GM21737 (cell line): Measurements from ENCODE around the gene LTB4R.
A peak's percentile ranks its signal among the peaks of the same experiment; 100 is the strongest.
"Not testable (repeated sequence)": the region's sequence is repeated elsewhere in the genome, so short reads cannot be mapped to it uniquely, and the experiment has no call there.

ENCODE experiments used
- ATAC-seq: cut with Tn5 transposase; IDR thresholded peaks from one replicate; pipeline ENCODE4 v1.9.1; 2021; ENCODE audit warnings: mild to moderate bottlenecking, moderate library complexity; ENCODE audit not compliant: unreplicated experiment

LTB4R gene

DNA sequence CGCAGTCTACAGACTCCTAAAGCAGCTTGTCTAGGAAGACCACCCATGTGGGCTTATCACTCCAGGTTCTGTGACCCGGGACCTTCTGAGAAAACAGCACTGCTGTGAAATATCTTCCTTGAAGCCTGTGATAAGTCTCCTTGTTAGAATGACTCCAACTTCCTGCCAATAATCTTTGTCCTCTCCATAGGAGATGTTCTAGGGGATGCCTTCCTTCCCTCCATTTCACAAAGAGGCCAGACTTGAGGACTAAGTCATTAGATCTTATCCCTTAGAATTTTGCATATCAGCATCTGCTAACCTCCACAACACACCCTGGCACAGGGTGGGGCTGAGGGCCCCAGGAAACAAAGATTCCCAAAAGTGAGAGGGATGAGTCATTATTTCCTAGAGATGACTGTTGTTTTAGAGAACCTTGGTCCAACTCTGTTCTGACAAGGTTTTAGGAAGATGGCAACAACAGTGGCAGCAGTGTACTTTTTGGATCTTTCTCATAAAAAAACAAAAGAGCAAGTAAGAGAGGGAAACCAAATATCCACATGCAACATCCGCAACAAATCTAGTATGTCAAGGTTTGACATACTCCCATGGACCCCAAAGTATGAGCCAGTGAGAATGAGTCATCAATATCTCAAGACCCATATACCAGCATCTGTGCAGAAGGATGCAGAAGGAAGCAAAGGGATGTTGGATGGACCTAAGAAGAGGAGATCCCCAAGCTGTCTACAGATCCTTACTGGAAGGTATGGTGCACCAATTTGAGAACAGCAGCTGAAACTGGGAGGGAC, 6.0 kb downstream of the LTB4R start:
- no peak for ATAC-seq

DNA sequence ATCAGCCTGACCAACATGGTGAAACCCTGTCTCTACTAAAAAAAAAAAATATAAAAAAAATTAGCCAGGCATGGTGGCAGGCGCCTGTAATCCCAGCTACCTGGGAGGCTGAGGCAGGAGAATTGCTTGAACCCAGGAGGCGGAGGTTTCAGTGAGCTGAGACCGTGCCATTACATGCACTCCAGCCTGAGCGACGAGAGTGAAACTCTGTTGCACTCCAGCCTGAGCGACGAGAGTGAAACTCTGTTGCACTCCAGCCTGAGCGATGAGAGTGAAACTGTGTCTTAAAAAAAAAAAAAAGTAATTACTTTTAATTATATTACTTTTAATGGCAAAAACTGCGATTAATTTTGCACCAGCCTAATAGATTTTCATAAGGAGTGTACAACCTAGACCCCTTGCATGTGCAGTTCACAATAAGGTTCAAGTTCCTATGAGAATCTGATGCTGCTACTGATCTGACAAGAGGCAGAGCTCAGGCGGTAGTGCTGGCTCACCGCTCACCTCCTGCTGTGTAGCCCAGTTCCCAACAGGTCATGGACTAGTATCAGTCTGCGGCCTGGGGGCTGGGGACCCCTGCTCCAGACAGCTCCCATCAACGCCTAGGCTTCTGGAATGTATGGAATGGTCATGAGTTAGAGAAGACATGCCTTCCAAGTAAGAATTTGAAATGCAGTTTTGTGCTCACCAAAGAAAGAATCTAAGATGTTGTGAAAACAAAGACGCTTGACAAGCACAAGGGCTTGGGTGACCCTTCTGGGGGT, 10.1 kb downstream of the LTB4R start:
- no peak for ATAC-seq

DNA sequence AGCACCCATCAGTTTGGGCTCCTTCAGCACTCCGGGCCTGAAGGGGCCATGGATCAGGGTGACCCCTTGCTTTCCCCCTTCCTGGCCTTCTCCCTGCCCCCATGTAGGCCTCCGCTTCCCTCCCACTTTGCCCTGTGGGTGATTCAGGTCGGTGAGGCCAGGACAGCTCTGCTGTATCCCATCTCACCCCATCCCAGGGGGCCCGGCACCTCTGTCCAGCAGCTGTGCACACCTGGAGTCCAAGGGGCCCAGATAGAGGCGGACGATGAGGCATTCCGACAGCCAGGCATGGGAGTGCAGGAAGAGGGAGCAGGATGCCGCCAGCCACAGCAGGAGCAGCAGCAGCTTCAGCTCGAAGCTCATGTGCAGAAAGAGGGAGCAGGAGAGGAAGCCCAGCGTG, 11.4 kb downstream of the LTB4R start:
- no peak for ATAC-seq

DNA sequence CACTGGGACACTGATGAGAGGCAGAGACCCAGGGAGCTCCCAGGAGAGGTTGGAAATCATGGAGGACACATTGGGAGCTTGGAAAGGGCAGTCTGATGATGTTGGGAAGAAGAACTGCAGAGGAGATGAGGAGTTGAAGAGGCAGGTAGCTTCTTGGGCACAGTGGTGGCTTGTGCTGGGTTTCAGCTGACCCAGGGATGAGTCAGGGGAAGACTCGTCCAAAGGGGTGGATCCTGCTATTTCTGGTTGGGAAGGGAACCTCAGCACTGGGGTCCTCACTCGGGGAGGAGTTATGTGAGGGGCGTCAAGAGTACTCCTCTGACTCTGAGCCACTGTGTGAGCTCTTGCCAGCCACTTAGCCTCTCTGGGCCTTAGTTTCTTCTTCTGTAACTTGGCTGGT, 12.0 kb downstream of the LTB4R start:
- no peak for ATAC-seq

DNA sequence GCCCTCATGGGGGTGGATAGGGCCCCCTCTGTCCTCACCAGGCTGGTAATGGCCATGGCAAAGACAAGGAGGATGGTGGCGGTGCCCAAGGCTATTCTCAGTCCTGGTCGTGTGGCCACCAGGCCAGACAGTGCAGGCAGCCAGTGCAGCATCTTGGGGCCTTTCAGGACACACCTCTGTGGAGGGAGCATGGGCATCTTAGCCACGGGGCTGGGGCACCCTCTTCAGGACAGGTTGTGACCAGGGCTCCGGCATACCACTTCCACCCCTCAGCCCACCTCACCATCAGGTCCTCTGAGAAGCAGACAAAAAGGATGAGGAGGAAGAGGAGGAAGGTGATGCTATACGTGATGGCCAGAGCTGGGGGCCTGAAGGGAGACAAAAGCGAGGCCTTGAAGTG, 12.7 kb downstream of the LTB4R start:
- ATAC-seq, result no peak

DNA sequence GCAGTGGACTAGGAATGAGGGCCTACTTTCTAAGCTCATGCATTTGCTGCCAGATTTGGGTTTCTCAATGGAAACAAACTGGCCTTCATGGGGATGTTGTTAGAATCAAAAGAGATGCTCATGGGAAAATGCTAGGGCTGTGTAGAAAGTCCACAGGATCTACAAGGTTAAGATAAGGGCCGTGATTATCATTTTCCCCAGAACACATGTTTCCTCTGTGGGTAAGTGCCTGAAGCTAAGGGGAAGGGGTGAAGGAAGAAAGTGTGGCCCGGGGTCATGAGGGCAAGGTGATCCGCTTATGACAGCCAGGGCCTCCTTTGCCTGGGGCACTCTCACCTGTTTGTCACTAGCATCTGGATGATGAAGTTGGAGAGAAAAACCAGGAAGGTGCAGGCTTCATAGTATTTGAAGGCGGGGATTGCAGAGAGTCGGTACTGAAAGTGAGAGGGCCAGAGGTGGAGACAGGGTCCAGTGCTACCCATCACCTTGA, 13.8 kb downstream of the LTB4R start:
- ATAC-seq, result no peak

DNA sequence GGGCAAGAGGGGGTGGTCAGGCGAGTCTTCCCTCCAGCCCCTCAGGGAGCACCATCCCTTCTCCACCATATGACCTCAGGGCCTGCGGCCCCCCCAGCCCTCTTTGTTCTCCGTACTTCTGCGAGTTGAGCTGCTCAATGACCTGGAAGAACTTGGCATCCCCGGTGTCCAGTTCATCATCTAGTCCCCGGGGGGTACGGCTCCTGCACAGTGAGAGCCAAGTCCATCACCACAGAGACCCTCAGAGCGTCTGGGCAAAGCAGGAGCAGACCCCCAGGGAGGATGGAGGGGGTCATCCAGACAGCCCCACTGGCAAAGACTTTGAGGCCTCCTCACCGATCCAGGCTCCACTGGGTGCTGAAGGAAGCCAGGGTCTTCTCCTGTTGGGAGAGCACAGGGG, 14.7 kb downstream of the LTB4R start:
- no peak for ATAC-seq

DNA sequence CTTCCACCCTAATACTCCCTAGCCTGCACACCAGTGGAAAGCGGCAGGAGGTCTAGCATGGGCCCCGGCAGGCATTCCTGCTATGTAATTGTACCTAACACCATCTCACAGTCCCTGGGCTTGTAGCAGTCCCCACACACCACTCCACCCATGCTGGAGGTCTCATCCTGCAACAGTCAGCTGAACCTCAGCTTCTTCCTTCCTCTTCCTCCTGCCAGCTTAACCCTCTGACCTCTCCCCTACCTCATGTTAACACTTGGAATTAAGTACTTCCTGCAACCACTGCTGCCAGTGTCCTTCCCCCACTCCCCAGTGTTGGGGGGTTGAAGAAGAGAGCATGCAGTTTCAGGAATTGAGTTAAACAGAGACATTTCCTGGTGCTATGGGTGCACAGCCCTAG, 16.0 kb downstream of the LTB4R start:
- no peak for ATAC-seq

DNA sequence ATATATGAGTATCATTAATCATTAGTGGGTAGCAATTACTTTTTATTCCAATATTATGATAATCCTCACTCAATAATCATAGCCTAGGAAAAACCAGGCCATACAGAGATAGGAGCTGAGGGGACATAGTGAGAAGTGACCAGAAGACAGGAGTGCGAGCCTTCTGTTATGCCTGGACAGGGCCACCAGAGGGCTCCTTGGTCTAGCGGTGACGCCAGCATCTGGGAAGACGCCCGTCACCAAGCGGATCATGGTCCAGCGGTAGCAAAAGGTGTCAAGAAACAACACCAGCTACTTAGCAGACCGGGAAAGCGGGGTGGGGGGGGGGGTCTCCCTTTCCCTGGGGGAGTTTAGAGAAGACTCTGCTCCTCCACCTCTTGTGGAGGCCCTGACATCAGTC, 16.6 kb downstream of the LTB4R start:
- not testable (repeated sequence) for ATAC-seq

DNA sequence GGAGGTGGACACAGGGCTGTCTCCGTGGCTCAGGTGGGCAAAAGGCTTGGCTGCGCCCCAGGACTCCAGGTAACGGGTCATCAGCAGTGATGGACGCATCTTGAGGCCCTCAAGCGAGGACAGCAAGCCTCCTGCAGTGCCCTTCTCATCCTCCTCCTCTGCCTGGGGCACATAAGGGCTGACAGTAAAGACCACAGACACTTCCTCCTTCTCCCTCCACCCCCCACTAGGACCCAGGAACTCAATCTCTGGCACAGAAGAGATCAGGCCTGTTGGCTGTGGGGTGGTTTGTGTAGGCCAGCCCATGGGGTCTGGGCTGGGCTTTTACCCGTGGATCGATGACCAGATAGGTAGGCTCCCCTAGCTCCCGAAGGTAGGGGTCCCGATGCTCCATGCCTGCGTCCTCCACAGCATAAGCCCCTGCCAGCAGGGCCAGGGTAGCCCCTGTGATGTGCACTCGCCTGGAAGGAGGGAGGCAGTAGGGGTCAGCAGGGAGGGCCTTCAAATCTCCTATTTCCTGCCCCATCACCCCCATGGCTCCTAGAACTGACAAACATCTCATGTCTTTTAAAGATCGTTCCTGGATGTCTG, 17.9 kb downstream of the LTB4R start:
- no peak for ATAC-seq

DNA sequence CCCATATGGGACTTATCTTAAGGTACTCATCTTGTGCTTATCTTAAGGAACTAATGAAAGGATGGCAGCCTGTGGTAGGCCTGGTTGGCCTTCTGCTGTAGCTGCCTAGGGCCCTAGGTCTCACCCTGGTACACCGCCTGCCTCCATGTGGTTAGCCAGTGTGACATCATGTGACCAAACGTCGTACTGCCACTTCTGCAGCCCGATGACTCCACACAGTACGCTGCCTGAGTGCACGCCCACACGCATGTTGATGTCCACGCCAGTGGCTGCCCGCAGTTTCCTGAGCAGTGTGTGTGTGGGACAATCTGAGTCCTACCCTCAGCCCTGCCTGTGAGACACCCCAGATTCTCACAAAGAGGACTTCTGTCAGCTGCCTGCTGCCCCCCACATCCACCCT, 18.4 kb downstream of the LTB4R start:
- ATAC-seq, result no peak

DNA sequence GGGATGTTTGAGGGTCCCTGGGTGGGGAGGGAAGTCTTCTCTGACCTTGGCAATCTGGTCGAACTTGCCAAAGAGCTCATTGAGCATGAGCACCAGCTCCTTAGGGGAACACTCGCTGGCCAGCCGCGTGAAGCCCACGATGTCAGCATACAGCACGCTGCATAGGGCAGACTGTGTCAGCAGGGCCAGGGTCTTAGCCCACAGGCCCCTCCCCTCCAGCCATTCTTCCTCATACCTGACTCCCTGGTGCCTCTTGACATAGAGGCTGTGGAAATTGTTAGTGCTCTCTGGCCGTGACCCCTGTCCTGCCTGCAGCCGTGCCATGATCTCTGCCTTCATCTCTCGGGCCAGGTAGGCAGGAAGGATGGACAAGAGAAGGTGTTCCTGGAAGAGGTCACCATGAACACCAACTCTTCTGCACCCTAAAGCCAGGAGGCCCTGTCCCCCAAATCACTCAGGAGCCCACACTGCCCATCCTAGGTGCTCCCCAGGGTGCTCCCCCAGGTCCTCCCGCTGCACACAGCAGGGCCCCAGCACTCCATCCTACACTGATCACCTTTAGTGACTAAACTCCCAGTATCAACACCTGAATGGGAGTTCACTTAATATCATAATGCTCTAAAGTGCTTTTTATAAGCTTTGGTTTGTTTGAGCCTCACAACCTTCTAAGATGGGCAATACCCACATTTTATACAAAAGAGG, 19.8 kb downstream of the LTB4R start:
- ATAC-seq, result no peak

DNA sequence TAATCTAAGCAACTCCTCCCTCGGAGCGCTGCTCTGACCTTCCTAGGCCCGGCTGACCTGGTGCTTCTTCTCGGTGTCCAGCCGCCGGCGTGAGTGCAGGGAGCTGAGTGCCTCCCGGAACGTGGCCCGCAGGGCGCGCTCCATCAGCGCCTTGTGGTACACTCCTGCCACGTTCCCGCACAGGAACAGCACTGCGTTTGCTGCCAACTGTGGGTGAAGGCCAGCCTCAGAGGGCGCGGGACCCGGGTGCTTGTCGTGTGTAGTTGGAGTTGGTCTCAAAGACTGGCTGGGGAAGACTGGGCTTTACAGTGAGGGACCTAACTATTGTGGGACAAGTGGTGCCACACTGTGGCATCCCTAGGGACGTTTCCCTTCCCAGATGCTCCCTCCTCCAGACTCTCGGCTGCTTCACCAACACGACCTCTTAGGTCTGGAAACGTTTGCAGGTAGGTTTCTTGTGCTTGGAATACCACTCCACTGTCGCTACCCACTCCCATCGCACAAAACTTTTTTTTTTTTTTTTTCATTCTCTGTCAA, 20.5 kb downstream of the LTB4R start:
- no peak for ATAC-seq

DNA sequence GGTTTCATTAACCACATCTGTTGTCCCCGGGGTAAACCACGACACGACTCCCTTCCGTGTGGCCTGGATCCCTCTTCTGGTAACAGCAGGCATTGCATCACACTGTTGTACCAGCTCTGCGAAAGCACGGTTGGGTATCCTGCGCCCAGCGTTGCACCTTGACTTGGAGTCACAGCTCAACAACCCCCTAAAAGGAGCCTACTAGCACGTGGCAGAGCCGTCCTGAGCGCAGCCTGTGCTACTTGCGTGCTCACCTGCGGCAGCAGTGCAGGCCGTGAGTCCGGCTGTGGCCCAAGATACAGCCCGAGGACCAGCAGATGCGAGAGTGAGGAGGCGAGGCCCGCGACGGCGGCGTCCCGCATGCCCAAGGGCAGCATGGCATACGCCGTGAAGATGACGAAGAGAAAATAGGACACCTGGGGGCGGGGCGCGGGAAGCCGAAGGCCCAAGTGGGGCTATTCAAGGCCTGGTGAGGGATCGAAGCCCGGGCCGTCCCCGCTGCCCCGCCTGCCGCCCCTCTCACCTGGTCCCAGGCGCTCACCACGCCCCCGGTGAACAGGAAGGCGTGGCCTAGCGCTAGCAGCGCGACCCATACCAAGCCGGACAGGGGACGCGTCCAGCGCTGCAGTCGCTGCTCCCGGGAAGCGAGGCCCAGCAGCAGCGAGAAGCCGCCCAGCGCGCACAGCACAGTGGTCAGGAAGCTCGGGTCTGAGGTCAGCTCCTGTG, 21.1 kb downstream of the LTB4R start:
- peak; percentile 83 for ATAC-seq

DNA sequence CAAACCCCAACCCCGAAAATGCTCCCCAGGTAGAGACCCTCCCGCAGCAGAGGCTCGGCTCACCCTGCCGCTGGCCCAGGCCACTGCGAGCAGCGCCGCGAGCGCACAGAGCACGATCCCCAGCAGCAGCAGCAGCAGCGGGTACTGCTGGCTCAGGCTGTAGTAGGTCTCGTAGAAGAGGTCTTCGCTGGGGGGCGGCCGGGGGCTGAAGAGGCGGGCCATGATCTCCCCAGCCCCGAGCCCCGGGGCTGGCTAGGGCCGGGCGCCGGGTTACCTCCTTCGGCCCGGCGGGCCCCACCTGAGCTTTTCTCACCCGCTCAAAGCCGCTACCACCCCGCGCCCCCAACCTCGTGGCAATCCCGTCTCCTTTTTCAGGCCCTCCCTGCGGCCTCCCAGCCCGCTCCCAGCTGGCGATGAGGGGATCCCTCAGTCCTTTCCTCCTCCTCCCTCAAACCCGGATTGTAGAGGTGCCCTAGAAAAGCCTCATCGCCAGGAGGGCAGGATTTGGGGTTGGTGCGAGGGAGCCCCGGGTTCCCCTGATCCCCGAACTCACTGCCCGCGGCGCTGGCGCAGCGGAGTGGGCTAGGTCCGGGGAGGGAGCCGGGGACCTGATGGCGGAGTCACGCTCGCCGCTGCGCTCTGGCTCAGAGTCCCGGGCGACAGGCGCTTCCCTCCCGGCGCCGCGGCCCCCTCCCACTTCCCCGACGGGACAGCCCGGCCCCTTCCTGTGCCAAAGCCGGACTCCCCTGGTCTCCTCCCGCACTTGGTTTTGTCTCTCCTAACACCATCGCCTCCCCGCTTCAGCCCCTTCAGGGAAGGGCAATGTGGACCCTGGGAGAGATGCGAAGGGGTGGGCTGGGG, 23.4 kb downstream of the LTB4R start, which contains the start of gene ADCY4:
ADCY4 (minus strand) TSS at position 641 of the 861 bp plus-strand sequence; CDS start at position 222, 419 bp downstream.
- ATAC-seq, result no peak

DNA sequence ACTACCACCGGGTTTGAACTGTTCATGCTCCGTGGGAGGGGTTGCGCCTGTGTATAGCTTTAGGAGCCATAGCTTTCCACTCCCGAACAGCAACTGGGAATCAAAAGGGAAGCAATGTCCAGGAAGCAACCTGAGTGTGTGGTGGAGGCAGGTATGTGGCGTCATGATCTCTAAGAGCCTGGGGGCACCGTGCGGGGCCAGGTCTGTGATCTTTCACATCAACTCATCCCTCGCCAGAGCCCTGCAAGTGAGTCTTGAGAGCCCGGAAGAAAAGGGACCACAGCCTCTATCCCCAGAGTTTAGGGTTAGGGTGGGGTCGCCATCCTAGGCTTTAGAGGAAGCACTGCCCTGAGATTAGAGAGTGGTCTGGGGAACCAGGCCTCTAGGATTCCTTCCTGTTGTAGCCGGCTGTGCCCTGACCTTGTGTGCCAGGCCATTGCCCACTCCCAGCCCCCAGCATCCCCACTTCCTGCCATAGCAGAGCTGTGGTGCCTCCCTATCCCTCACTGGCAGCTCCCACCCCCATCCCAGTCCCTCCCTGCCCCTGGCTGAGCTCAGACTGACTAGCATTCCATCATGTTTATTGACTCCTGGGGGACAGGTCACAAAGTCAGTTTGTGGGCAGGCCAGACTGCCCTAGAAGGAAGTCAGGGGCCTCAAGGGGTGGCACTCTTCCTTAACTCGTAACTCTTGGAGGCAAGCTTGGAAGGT, 24.3 kb downstream of the LTB4R start:
- ATAC-seq, result no peak

DNA sequence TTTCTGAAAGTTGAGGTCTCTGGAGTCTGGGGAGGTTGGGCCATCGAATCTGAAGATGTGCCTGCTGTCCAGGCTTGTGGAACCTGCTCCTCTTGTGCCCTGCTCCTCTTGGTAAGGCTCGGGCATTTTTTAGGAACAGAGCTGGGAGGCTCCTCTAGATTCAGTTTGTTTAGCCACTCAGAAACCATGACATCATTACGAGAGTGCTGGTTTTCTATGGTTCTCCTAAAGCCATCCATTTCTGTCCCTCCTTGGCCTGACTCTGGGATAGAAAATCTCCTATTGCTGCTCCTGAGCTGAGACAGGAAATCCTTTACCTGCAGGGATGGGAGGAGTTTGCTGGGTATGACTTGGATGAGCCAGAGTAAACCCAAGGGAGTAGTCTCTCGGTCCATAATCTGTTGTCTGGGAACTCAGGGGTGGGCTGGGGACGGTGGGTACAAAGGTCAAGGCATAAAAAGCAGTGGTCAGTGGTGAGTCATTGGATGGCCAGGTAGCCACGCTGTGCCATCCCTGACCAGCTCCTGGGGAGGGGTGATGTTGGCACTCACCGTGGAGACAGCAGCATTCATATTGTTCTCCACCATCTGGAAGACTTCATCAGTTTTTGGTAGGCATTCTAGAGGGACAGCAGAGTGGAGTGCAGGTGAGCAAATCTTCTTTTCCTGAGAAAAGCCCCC, 26.0 kb downstream of the LTB4R start:
- no peak for ATAC-seq

DNA sequence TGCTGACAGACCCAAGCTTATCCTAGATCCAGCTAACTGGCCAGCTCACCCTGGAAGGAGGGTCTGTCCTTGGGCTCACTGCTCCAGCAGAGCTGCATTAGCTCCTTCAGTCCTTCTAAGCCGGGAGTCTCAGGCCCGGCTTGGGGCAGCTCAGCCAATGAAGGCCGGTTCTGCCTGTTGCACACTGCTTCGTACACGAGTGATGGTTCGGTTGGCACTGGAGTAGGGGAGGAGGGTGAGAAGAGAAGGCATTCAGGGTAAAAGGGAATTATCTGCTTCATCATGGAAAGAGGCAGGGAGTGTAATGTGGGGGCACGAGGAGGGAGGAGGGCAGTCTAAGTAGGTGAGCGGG, 26.5 kb downstream of the LTB4R start:
- ATAC-seq, result no peak
